CD8-positive, alpha-beta memory T cell (primary cell): Measurements from ENCODE around the gene CD44. TPM values are rescaled to one million over a fixed set of nuclear protein-coding genes. Genes with fewer than 3 reads are reported as not detected.

ENCODE experiments used
- CTCF ChIA-PET: fragments of 350-600 bp; sonication (Branson Sonifier 250); formaldehyde crosslinking; loops from one replicate; lab custom pipeline; 2021; ENCODE audit warnings: antibody characterized with exemption; lab: Charles Lee
- POLR2A ChIA-PET: fragments of 350-600 bp; sonication (Branson Sonifier 250); formaldehyde crosslinking; loops from one replicate; lab custom pipeline; 2021; ENCODE audit warnings: antibody characterized with exemption; lab: Charles Lee
- DNase-seq, 5 donors: peaks; one replicate each; pipeline versions ENCODE4 v3.0.0 to v3.0.0-alpha.2; 2020 to 2022; ENCODE audit warnings: mixed read lengths in 1 of 5
- H3K27ac ChIP-seq: one replicate; pipeline ENCODE4 v1.7.0; 2013; ENCODE audit warnings: low read depth, mild to moderate bottlenecking, low read length, moderate library complexity
- H3K27me3 ChIP-seq: 2 replicates; pipeline ENCODE4 v1.7.0; 2013; ENCODE audit warnings: low read length, mild to moderate bottlenecking; ENCODE audit not compliant: insufficient read depth, poor library complexity, severe bottlenecking
- H3K36me3 ChIP-seq: 2 replicates; pipeline ENCODE4 v1.7.0; 2013; ENCODE audit warnings: mild to moderate bottlenecking, low read length, moderate library complexity; ENCODE audit not compliant: insufficient read depth
- H3K4me1 ChIP-seq: 2 replicates; pipeline ENCODE4 v1.7.0; 2013; ENCODE audit warnings: mild to moderate bottlenecking, low read length, moderate library complexity; ENCODE audit not compliant: insufficient read depth
- H3K4me3 ChIP-seq: 2 replicates; pipeline ENCODE4 v1.7.0; 2013; ENCODE audit warnings: mild to moderate bottlenecking, low read length
- H3K9me3 ChIP-seq: 2 replicates; pipeline ENCODE4 v1.7.0; 2013; ENCODE audit warnings: mild to moderate bottlenecking, low read length
- H3K27ac Mint-ChIP-seq, 8 donors: one replicate each; pipeline ENCODE4 v1.8.0; 2020 to 2021; ENCODE audit warnings: mixed read lengths in 8 of 8, mild to moderate bottlenecking in 6 of 8, inconsistent platforms in 3 of 8, moderate library complexity in 3 of 8
- H3K27me3 Mint-ChIP-seq, 2 donors: one replicate each; pipeline ENCODE4 v1.8.0; 2020 to 2021; ENCODE audit warnings: mixed read lengths in 2 of 2, mild to moderate bottlenecking in 1 of 2, moderate library complexity in 1 of 2
- H3K36me3 Mint-ChIP-seq, 3 donors: one replicate each; pipeline ENCODE4 v1.8.0; 2020 to 2021; ENCODE audit warnings: mixed read lengths in 3 of 3, inconsistent platforms in 1 of 3, mild to moderate bottlenecking in 1 of 3
- H3K4me1 Mint-ChIP-seq, 3 donors: one replicate each; pipeline ENCODE4 v1.8.0; 2020 to 2021; ENCODE audit warnings: mixed read lengths in 3 of 3, inconsistent platforms in 1 of 3, mild to moderate bottlenecking in 1 of 3
- H3K4me3 Mint-ChIP-seq, 7 donors: one replicate each; pipeline ENCODE4 v1.8.0; 2020 to 2021; ENCODE audit warnings: mixed read lengths in 7 of 7, mild to moderate bottlenecking in 6 of 7, moderate library complexity in 4 of 7, inconsistent platforms in 2 of 7
- H3K9me3 Mint-ChIP-seq, 5 donors: one replicate each; pipeline ENCODE4 v1.8.0; 2020 to 2022; ENCODE audit warnings: mixed read lengths in 5 of 5, mild to moderate bottlenecking in 3 of 5, moderate library complexity in 2 of 5, inconsistent platforms in 1 of 5
- polyA plus RNA-seq: library from polyadenylated mRNA; unstranded; fragments of 300-500 nt; fragmentation: Illumina TruSeq; gene quantifications from one replicate; pipeline ENCODE4 v1.2.3, GENCODE V29; 2021
- total RNA-seq, 2 experiments: library from RNA; stranded (reverse); gene quantifications; one replicate each; pipeline ENCODE4 v1.2.3, GENCODE V29; 2021

Gene CD44
- total and polyA plus RNA-seq, 3 experiments from 2014 or later, result 338 to 534 (median 510) TPM

GRCh38 chr11:35099278-35100012 lies 39.5 kb upstream of the CD44 start:
- Mint-ChIP-seq H3K4me3 (no peak overlapping the region), H3K27ac (no peak overlapping the region), H3K36me3 (peaks cover 0 to 6% (median 3%) of the 10 kb centered on the region in 3 donors), H3K4me1 (peaks cover 9 to 27% (median 25%) of the 10 kb centered on the region in 3 donors), H3K27me3 (no peaks in the 10 kb centered on the region), H3K9me3 (peaks cover 0 to 5% (median 0%) of the 10 kb centered on the region in 5 donors)
- DNase-seq, result no peak
- ChIA-PET CTCF (no interaction called here), POLR2A (no interaction called here)
- no peaks in the 10 kb centered on the region for H3K36me3 ChIP-seq
- H3K27me3 ChIP-seq, result no peaks in the 10 kb centered on the region
- H3K27ac ChIP-seq, result no peak overlapping the region
- H3K4me1 ChIP-seq, result no peaks in the 10 kb centered on the region
- H3K9me3 ChIP-seq, result no peaks in the 10 kb centered on the region
- no peak overlapping the region for H3K4me3 ChIP-seq

- no peaks in the 10 kb centered on the region for H3K36me3 ChIP-seq
- no peak overlapping the region for H3K27ac Mint-ChIP-seq
- H3K4me3 ChIP-seq, result no peak overlapping the region
- no peaks in the 10 kb centered on the region for H3K27me3 ChIP-seq
- H3K27ac ChIP-seq, result no peak overlapping the region
- no peak for DNase-seq
- peaks cover 0 to 6% (median 3%) of the 10 kb centered on the region in 3 donors for H3K36me3 Mint-ChIP-seq
- no peaks in the 10 kb centered on the region for H3K9me3 ChIP-seq
- no peak overlapping the region for H3K4me3 Mint-ChIP-seq
- peaks cover 1% of the 10 kb centered on the region for H3K4me1 ChIP-seq
- peaks cover 9 to 25% (median 21%) of the 10 kb centered on the region in 3 donors for H3K4me1 Mint-ChIP-seq
- ChIA-PET POLR2A (no interaction called here), CTCF (no interaction called here)
- H3K27me3 Mint-ChIP-seq, result no peaks in the 10 kb centered on the region
- peaks cover 0 to 5% (median 0%) of the 10 kb centered on the region in 5 donors for H3K9me3 Mint-ChIP-seq
These were observed 39.0 kb upstream of the CD44 start for GRCh38 chr11:35100013-35100383.

- Mint-ChIP-seq H3K9me3 (no peaks in the 10 kb centered on the region), H3K27me3 (no peaks in the 10 kb centered on the region), H3K4me3 (no peak overlapping the region), H3K36me3 (peaks cover 0 to 3% (median 0%) of the 10 kb centered on the region in 3 donors), H3K4me1 (peaks cover 14 to 27% (median 22%) of the 10 kb centered on the region in 3 donors), H3K27ac (no peak overlapping the region)
- no peaks in the 10 kb centered on the region for H3K27me3 ChIP-seq
- no peak for DNase-seq
- no peaks in the 10 kb centered on the region for H3K36me3 ChIP-seq
- H3K4me3 ChIP-seq, result no peak overlapping the region
- ChIA-PET POLR2A (interaction anchor here (1.0 kb wide), 1 partner anchor 23 kb away, joined by 3 read pairs; no protein-coding TSS in a partner anchor), CTCF (no interaction called here)
- peaks cover 13% of the 10 kb centered on the region for H3K4me1 ChIP-seq
- no peaks in the 10 kb centered on the region for H3K9me3 ChIP-seq
- no peak overlapping the region for H3K27ac ChIP-seq
These were observed 37.7 kb upstream of the CD44 start for GRCh38 chr11:35101223-35101622.

- Histone ChIP-seq H3K4me3 (no peak overlapping the region), H3K4me1 (peaks cover 24% of the 10 kb centered on the region), H3K9me3 (no peaks in the 10 kb centered on the region), H3K27me3 (no peaks in the 10 kb centered on the region), H3K27ac (no peak overlapping the region), H3K36me3 (no peaks in the 10 kb centered on the region)
- Mint-ChIP-seq H3K27ac (peak overlapping the region in 1 of 8 donors; percentile 8), H3K36me3 (no peaks in the 10 kb centered on the region), H3K4me3 (no peak overlapping the region), H3K9me3 (no peaks in the 10 kb centered on the region), H3K4me1 (peaks cover 22 to 30% (median 25%) of the 10 kb centered on the region in 3 donors), H3K27me3 (no peaks in the 10 kb centered on the region)
- CTCF ChIA-PET, result interaction anchor here (1.5 kb wide), 1 partner anchor 21 kb away, joined by 3 read pairs; no protein-coding TSS in a partner anchor
- no peak for DNase-seq
- POLR2A ChIA-PET, result no interaction called here
These were observed 36.7 kb upstream of the CD44 start for GRCh38 chr11:35102267-35102666.

- H3K4me3 ChIP-seq, result no peak overlapping the region
- peaks cover 0 to 1% (median 0%) of the 10 kb centered on the region in 3 donors for H3K36me3 Mint-ChIP-seq
- no peaks in the 10 kb centered on the region for H3K27me3 ChIP-seq
- H3K9me3 Mint-ChIP-seq, result no peaks in the 10 kb centered on the region
- peaks cover 24 to 41% (median 38%) of the 10 kb centered on the region in 3 donors for H3K4me1 Mint-ChIP-seq
- no peaks in the 10 kb centered on the region for H3K36me3 ChIP-seq
- H3K27ac Mint-ChIP-seq, result peak overlapping the region in 1 of 8 donors; percentile 12
- DNase-seq, result no peak
- no peak overlapping the region for H3K27ac ChIP-seq
- peaks cover 31% of the 10 kb centered on the region for H3K4me1 ChIP-seq
- H3K9me3 ChIP-seq, result no peaks in the 10 kb centered on the region
- ChIA-PET CTCF (interaction anchor here (1.5 kb wide), 1 partner anchor 20 kb away, joined by 3 read pairs; no protein-coding TSS in a partner anchor), POLR2A (interaction anchor here (0.6 kb wide), 1 partner anchor 59 kb away, joined by 3 read pairs; no protein-coding TSS in a partner anchor)
- H3K4me3 Mint-ChIP-seq, result no peak overlapping the region
- H3K27me3 Mint-ChIP-seq, result no peaks in the 10 kb centered on the region
These were observed 35.4 kb upstream of the CD44 start for GRCh38 chr11:35103366-35104208.

GRCh38 chr11:35104655-35105054 lies 34.3 kb upstream of the CD44 start:
- ChIA-PET POLR2A (no interaction called here), CTCF (no interaction called here)
- H3K27ac Mint-ChIP-seq, result no peak overlapping the region
- Histone ChIP-seq H3K36me3 (no peaks in the 10 kb centered on the region), H3K27ac (no peak overlapping the region), H3K27me3 (no peaks in the 10 kb centered on the region), H3K4me3 (no peak overlapping the region), H3K9me3 (no peaks in the 10 kb centered on the region), H3K4me1 (peaks cover 37% of the 10 kb centered on the region)
- DNase-seq, result no peak
- H3K4me3 Mint-ChIP-seq, result no peak overlapping the region
- peaks cover 0 to 3% (median 0%) of the 10 kb centered on the region in 3 donors for H3K36me3 Mint-ChIP-seq
- H3K4me1 Mint-ChIP-seq, result peaks cover 24 to 45% (median 42%) of the 10 kb centered on the region in 3 donors
- no peaks in the 10 kb centered on the region for H3K9me3 Mint-ChIP-seq
- H3K27me3 Mint-ChIP-seq, result no peaks in the 10 kb centered on the region

GRCh38 chr11:35105319-35106079 lies 33.5 kb upstream of the CD44 start:
- no peaks in the 10 kb centered on the region for H3K36me3 ChIP-seq
- no peaks in the 10 kb centered on the region for H3K9me3 Mint-ChIP-seq
- H3K27me3 Mint-ChIP-seq, result no peaks in the 10 kb centered on the region
- no peak overlapping the region for H3K4me3 Mint-ChIP-seq
- peaks cover 0 to 3% (median 0%) of the 10 kb centered on the region in 3 donors for H3K36me3 Mint-ChIP-seq
- H3K4me1 ChIP-seq, result peaks cover 44% of the 10 kb centered on the region
- no peak overlapping the region for H3K27ac ChIP-seq
- ChIA-PET CTCF (no interaction called here), POLR2A (no interaction called here)
- no peaks in the 10 kb centered on the region for H3K9me3 ChIP-seq
- H3K27me3 ChIP-seq, result no peaks in the 10 kb centered on the region
- no peak overlapping the region for H3K4me3 ChIP-seq
- peak overlapping the region in 7 of 8 donors; percentile 36 to 76 (median 70) for H3K27ac Mint-ChIP-seq
- DNase-seq, result no peak
- H3K4me1 Mint-ChIP-seq, result peaks cover 31 to 50% (median 43%) of the 10 kb centered on the region in 3 donors
